ENCODE data around the gene DTX4. TPM values are rescaled to one million over a fixed set of nuclear protein-coding genes. Genes with fewer than 3 reads are reported as not detected.
A peak's percentile ranks its signal among the peaks of the same experiment; 100 is the strongest.

DTX4 gene
- total RNA-seq, 1 donor from 2014 or later, result 43.1 TPM

DNA sequence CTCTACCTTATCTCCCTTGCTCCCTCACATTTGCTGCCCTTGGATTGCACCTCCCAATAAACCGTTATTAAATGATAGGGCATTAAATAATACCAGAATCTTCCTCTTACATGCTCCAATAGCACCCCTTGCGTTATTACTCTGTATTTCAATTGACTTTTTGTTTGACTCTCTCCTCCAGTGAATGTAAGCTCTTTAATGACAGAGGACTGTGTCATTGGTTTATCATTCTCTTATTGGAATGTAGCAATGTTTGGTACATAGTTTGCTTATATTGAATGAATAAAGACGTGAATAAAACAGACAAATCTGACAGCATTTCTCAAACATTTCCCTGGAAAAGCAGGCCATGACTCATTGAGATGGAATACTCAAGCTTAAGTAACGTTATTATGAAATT lies 49.5 kb downstream of the DTX4 start:
- ATAC-seq, result no peak

DNA sequence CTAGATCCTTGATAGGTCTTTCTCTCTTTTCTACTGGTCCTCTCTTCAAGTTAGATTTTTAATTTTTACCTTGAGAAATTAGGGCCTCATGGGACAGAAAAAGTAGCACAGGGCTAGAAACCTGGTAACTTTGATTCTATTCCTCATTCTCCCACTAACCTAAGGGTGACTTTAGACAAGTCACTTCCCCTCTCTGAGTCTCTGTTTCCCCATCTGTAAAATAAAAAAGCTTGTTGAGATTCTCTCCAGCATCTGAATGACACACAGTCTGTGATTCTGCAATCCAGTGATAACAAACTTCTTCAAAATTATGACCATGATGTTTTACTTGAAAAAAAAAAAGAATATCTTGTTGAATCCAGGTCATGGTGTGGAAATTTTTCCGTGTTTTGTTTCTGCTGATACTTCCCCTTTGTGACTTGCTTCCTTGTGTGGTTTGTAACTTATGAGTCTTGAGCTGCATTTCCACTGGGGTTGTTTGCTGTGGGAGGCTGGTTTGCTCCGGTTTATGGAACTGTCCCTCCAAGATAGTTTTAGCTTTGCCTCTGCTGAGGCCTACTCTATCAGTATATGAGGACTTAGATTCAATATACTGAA lies 50.6 kb downstream of the DTX4 start:
- Histone ChIP-seq H3K4me3 (no peak overlapping the region), H3K27me3 (no peaks in the 10 kb centered on the region), H3K4me1 (peaks cover 45% of the 10 kb centered on the region), H3K36me3 (no peaks in the 10 kb centered on the region), H3K9me3 (no peaks in the 10 kb centered on the region), H3K27ac (peak overlapping the region; percentile 67)
- TF ChIP-seq, protein P1, sequence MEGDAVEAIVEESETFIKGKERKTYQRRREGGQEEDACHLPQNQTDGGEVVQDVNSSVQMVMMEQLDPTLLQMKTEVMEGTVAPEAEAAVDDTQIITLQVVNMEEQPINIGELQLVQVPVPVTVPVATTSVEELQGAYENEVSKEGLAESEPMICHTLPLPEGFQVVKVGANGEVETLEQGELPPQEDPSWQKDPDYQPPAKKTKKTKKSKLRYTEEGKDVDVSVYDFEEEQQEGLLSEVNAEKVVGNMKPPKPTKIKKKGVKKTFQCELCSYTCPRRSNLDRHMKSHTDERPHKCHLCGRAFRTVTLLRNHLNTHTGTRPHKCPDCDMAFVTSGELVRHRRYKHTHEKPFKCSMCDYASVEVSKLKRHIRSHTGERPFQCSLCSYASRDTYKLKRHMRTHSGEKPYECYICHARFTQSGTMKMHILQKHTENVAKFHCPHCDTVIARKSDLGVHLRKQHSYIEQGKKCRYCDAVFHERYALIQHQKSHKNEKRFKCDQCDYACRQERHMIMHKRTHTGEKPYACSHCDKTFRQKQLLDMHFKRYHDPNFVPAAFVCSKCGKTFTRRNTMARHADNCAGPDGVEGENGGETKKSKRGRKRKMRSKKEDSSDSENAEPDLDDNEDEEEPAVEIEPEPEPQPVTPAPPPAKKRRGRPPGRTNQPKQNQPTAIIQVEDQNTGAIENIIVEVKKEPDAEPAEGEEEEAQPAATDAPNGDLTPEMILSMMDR (IDR thresholded peaks at IDR 0.05), result no peak
- intact Hi-C loops (cut with DNase I), result no loop called here
- ATAC-seq (peak; percentile 72), DNase-seq (no peak)

More for the DNA sequence above, 49.5 kb downstream of the DTX4 start:
- DNase-seq, result no peak
- no peak overlapping the region for H3K27ac ChIP-seq
- H3K27me3 ChIP-seq, result no peaks in the 10 kb centered on the region
- no peak overlapping the region for H3K4me3 ChIP-seq
- no peaks in the 10 kb centered on the region for H3K9me3 ChIP-seq
- H3K36me3 ChIP-seq, result no peaks in the 10 kb centered on the region
- peaks cover 55% of the 10 kb centered on the region for H3K4me1 ChIP-seq
- TF ChIP-seq, protein P1 (IDR thresholded peaks at IDR 0.05), result no peak
- intact Hi-C loops (cut with DNase I), result no loop called here

DNA sequence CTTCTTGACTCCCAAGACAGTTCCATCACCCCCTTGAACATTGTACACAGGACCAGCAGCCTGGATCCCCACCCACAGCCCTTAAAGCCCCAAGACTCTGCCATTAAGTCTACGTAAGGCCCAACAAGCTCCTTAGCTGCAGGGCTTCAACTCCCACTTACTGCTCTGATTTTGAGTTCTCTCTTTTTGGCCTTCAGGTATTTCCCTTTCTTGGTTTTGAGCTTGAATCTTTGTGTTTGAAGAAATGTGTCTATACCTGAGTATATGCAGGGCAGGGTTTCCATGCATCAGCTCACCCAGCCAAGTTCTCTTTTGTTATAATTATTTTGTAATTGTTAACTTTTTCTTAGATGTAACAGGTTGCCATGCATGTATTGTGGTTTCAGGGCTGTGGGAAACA lies 51.2 kb downstream of the DTX4 start:
- DNase-seq, result no peak
- no peaks in the 10 kb centered on the region for H3K27me3 ChIP-seq
- H3K27ac ChIP-seq, result peak overlapping the region; percentile 67
- peaks cover 41% of the 10 kb centered on the region for H3K4me1 ChIP-seq
- TF ChIP-seq, protein P1 (IDR thresholded peaks at IDR 0.05), result no peak
- no peak for ATAC-seq
- no peaks in the 10 kb centered on the region for H3K36me3 ChIP-seq
- intact Hi-C loops (cut with DNase I), result no loop called here
- H3K4me3 ChIP-seq, result no peak overlapping the region
- H3K9me3 ChIP-seq, result no peaks in the 10 kb centered on the region

DNA sequence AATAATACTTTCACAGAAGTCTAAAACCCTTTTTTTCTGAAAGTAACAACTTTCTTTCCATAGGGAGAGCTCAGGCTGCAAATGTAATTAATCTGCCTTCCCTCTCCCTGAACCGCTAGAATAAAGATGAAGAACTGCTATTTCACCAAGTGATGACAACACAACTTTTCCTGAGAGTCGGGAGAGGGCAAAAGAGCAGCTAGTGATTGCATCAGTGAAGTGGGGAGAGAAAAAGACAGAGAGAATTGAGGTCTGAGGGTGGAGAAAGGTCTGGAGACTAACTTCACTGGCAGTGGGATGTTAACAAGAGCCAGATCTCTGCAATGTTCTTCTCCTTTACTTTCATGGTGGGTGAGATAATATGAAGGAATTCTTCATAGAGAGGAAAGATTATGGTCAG lies 51.7 kb downstream of the DTX4 start:
- H3K4me3 ChIP-seq, result no peak overlapping the region
- intact Hi-C loops (cut with DNase I), result no loop called here
- no peaks in the 10 kb centered on the region for H3K36me3 ChIP-seq
- no peaks in the 10 kb centered on the region for H3K27me3 ChIP-seq
- TF ChIP-seq, protein P1 (IDR thresholded peaks at IDR 0.05), result no peak
- DNase-seq (no peak), ATAC-seq (peak; percentile 36)
- H3K4me1 ChIP-seq, result peaks cover 38% of the 10 kb centered on the region
- no peaks in the 10 kb centered on the region for H3K9me3 ChIP-seq
- peak overlapping the region; percentile 67 for H3K27ac ChIP-seq

DNA sequence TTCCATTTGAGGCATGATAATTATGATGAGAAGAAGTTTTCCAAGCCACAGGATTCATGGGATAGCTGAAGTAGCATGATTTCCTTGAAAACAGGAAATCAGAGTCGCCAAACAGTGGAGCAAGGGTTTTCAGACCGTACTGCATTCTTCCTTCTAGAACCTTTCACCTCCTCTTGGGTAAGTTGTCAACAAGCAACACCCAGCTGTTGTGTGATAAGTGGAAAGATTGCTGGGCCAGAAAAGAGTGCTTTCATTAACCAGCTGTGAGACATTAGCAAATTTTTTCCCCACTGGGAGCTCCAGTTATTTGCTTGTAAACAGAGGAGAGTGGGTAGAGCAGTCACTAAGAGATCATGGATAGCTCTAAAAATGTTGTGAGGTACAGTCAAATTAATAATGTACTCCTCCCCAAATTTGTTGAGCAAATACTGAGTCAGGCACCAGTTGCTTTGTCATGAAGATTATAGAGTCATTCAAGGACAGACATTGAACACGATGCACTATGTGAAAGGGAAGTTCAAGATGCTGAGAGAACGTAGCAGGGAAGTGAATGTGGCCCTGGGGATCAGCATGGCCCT lies 52.5 kb downstream of the DTX4 start:
- TF ChIP-seq, protein P1 (IDR thresholded peaks at IDR 0.05), result no peak
- Histone ChIP-seq H3K4me1 (peaks cover 38% of the 10 kb centered on the region), H3K27me3 (no peaks in the 10 kb centered on the region), H3K9me3 (no peaks in the 10 kb centered on the region), H3K4me3 (no peak overlapping the region), H3K27ac (peak overlapping the region; percentile 67), H3K36me3 (no peaks in the 10 kb centered on the region)
- intact Hi-C loops (cut with DNase I), result no loop called here
- peak; percentile 77 for ATAC-seq
- DNase-seq, result no peak

All from upper lobe of right lung (tissue), 1 donor.